Astrocyte (in vitro differentiated cells and primary cell): ENCODE measurements around the gene SORT1. TPM values are rescaled to one million over a fixed set of nuclear protein-coding genes. Genes with fewer than 3 reads are reported as not detected.

Experiments used
- DNase-seq: peaks from one replicate; pipeline ENCODE4 v3.0.0-alpha.2; 2010; ENCODE audit warnings: low read depth
- FAIRE-seq: peaks from 2 replicates; lab custom pipeline; 2011; peaks lifted over from hg19 to GRCh38; lab: Jason Lieb, UNC
- H2AFZ ChIP-seq: 2 replicates; pipeline ENCODE4 v1.6.0; 2012; ENCODE audit warnings: low read depth, low read length, inconsistent platforms
- H3K27ac ChIP-seq: 2 replicates; pipeline ENCODE4 v1.5.1; 2011; ENCODE audit warnings: low read depth, low read length, inconsistent platforms
- H3K27me3 ChIP-seq: 2 replicates; pipeline ENCODE4 v1.6.0; 2011; ENCODE audit warnings: low read length, inconsistent platforms; ENCODE audit not compliant: insufficient read depth
- H3K36me3 ChIP-seq: 2 replicates; pipeline ENCODE4 v1.5.1; 2011; ENCODE audit warnings: low read length, inconsistent platforms; ENCODE audit not compliant: insufficient read depth
- H3K4me1 ChIP-seq: 2 replicates; pipeline ENCODE4 v1.5.1; 2011; ENCODE audit warnings: low read length, inconsistent platforms; ENCODE audit not compliant: insufficient read depth
- H3K4me2 ChIP-seq: 2 replicates; pipeline ENCODE4 v1.6.0; 2012; ENCODE audit warnings: low read length, inconsistent platforms
- H3K4me3 ChIP-seq: 2 replicates; pipeline ENCODE4 v1.5.1; 2011; ENCODE audit warnings: low read depth, mild to moderate bottlenecking, low read length, inconsistent platforms; ENCODE audit not compliant: insufficient read depth
- H3K79me2 ChIP-seq: 2 replicates; pipeline ENCODE4 v1.6.0; 2012; ENCODE audit warnings: mild to moderate bottlenecking, low read length, inconsistent platforms; ENCODE audit not compliant: insufficient read depth
- H3K9ac ChIP-seq: 2 replicates; pipeline ENCODE4 v1.6.0; 2012; ENCODE audit warnings: mild to moderate bottlenecking, low read length, inconsistent platforms
- H3K9me3 ChIP-seq: 2 replicates; pipeline ENCODE4 v1.5.1; 2012; ENCODE audit warnings: low read depth, mild to moderate bottlenecking, low read length, inconsistent platforms; ENCODE audit not compliant: insufficient read depth
- H4K20me1 ChIP-seq: 2 replicates; pipeline ENCODE4 v1.6.0; 2012; ENCODE audit warnings: low read length, inconsistent platforms; ENCODE audit not compliant: insufficient read depth
- H3K27ac Mint-ChIP-seq: one replicate; pipeline ENCODE4 v1.8.0; 2021; ENCODE audit warnings: mild to moderate bottlenecking, mixed read lengths; ENCODE audit not compliant: unreplicated experiment
- H3K27me3 Mint-ChIP-seq: one replicate; pipeline ENCODE4 v1.8.0; 2021; ENCODE audit warnings: low read depth, mixed read lengths; ENCODE audit not compliant: unreplicated experiment
- H3K36me3 Mint-ChIP-seq: one replicate; pipeline ENCODE4 v1.8.0; 2021; ENCODE audit warnings: low read depth, mixed read lengths; ENCODE audit not compliant: unreplicated experiment
- H3K4me1 Mint-ChIP-seq: one replicate; pipeline ENCODE4 v1.8.0; 2021; ENCODE audit warnings: low read depth, mixed read lengths; ENCODE audit not compliant: unreplicated experiment
- H3K4me3 Mint-ChIP-seq: one replicate; pipeline ENCODE4 v1.8.0; 2021; ENCODE audit warnings: mild to moderate bottlenecking, moderate library complexity, mixed read lengths; ENCODE audit not compliant: unreplicated experiment
- H3K9me3 Mint-ChIP-seq: one replicate; pipeline ENCODE4 v1.8.0; 2021; ENCODE audit warnings: mild to moderate bottlenecking, mixed read lengths; ENCODE audit not compliant: unreplicated experiment
- EZH2 ChIP-seq: IDR thresholded peaks from 2 replicates; pipeline ENCODE4 v1.6.1; 2012; ENCODE audit warnings: mild to moderate bottlenecking, low read length, inconsistent platforms; ENCODE audit not compliant: insufficient read depth
- total RNA-seq: library from RNA; stranded (reverse); gene quantifications from 2 replicates; pipeline ENCODE4 v1.2.1, GENCODE V29; 2021
- TF ChIP-seq, protein P1 (sequence below): IDR thresholded peaks from 2 replicates; pipeline ENCODE4 v1.5.1; 2011; ENCODE audit warnings: low read depth, mild to moderate bottlenecking, inconsistent platforms, low read length, moderate library complexity; ENCODE audit not compliant: insufficient read depth

Gene SORT1
- total RNA-seq, 1 donor from 2014 or later = 135 TPM

DNA sequence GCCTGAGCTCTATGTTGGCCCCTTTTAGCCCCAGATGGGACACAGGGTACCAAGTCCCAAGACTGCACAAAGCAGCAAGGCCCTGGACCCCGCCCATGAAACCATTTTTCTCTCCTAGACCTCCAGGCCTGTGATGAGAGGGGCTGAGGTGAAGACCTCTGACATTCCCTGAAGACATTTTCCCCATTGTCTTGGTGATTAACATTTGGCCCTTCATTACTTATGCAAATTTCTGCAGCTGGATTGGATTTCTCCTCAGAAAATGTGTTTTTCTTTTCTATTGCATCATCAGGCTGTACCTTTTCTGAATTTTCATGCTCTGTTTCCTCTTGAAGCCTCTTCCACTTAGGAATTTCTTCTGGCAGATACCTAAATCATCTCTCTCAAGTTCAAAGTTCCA is 36.8 kb upstream of the SORT1 start:
- Histone ChIP-seq H3K27ac (no peak overlapping the region), H2AFZ (no peak overlapping the region), H3K4me3 (no peak overlapping the region), H3K4me1 (peaks cover 11% of the 10 kb centered on the region), H3K36me3 (no peaks in the 10 kb centered on the region), H3K27me3 (no peaks in the 10 kb centered on the region), H3K79me2 (no peaks in the 10 kb centered on the region), H3K4me2 (no peak overlapping the region), H3K9ac (no peak overlapping the region), H4K20me1 (no peaks in the 10 kb centered on the region), H3K9me3 (no peaks in the 10 kb centered on the region)
- H3K27me3 Mint-ChIP-seq = no peaks in the 10 kb centered on the region
- TF ChIP-seq, protein P1, sequence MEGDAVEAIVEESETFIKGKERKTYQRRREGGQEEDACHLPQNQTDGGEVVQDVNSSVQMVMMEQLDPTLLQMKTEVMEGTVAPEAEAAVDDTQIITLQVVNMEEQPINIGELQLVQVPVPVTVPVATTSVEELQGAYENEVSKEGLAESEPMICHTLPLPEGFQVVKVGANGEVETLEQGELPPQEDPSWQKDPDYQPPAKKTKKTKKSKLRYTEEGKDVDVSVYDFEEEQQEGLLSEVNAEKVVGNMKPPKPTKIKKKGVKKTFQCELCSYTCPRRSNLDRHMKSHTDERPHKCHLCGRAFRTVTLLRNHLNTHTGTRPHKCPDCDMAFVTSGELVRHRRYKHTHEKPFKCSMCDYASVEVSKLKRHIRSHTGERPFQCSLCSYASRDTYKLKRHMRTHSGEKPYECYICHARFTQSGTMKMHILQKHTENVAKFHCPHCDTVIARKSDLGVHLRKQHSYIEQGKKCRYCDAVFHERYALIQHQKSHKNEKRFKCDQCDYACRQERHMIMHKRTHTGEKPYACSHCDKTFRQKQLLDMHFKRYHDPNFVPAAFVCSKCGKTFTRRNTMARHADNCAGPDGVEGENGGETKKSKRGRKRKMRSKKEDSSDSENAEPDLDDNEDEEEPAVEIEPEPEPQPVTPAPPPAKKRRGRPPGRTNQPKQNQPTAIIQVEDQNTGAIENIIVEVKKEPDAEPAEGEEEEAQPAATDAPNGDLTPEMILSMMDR = no peak
- TF ChIP-seq EZH2 = no peak
- no peak overlapping the region for H3K27ac Mint-ChIP-seq
- H3K9me3 Mint-ChIP-seq = peaks cover 4% of the 10 kb centered on the region
- no peaks in the 10 kb centered on the region for H3K4me1 Mint-ChIP-seq
- H3K4me3 Mint-ChIP-seq = no peak overlapping the region
- FAIRE-seq (no peak), DNase-seq (no peak)
- H3K36me3 Mint-ChIP-seq = peaks cover 2% of the 10 kb centered on the region

DNA sequence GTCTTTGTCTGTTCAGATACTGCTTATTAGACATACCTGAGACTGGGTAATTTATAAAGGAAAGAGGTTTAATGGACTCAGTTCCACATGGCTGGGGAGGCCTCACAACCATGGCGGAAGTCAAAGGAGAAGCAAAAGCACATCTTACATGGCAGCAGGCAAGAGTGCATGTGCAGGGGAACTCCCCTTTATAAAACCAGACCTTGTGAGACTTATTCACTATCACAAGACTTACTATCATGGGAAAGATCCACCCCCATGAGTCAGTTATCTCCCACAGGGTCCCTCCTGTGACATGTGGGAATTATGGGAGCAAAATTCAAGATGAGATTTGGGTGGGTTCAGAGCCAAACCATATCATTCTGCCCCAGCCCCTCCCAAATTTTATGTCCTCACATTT is 35.6 kb upstream of the SORT1 start:
- TF ChIP-seq EZH2 = no peak
- TF ChIP-seq, protein P1 = no peak
- Mint-ChIP-seq H3K36me3 (peaks cover 2% of the 10 kb centered on the region), H3K27ac (no peak overlapping the region), H3K27me3 (no peaks in the 10 kb centered on the region), H3K4me1 (no peaks in the 10 kb centered on the region), H3K9me3 (peaks cover 4% of the 10 kb centered on the region), H3K4me3 (no peak overlapping the region)
- H3K79me2 ChIP-seq = no peaks in the 10 kb centered on the region
- no peaks in the 10 kb centered on the region for H3K27me3 ChIP-seq
- DNase-seq (no peak), FAIRE-seq (no peak)
- no peak overlapping the region for H3K27ac ChIP-seq
- peaks cover 3% of the 10 kb centered on the region for H3K4me1 ChIP-seq
- no peaks in the 10 kb centered on the region for H3K9me3 ChIP-seq
- no peaks in the 10 kb centered on the region for H3K36me3 ChIP-seq
- H3K4me2 ChIP-seq = no peak overlapping the region
- H2AFZ ChIP-seq = no peak overlapping the region
- no peak overlapping the region for H3K9ac ChIP-seq
- no peak overlapping the region for H3K4me3 ChIP-seq
- H4K20me1 ChIP-seq = no peaks in the 10 kb centered on the region

DNA sequence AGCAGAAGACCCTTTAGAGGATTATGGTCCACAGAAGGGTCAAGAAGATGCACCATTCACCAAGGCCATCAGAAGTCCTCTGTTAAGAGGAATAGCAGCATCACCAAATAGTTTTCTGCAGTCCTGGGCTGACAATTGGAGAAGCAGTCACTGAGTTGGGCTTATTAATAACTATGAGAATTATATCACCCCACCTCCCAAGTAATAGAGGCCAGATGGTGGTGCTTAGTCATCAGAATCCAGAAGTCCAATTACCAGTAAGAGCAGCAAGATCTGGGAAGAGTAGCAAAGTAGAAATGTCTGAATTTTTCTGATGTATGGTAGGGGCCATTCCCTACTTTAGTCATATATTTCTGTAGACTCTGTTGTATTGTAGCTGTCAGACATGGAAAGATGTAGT is 34.6 kb upstream of the SORT1 start:
- FAIRE-seq = no peak

More for the DNA sequence above, 34.6 kb upstream of the SORT1 start:
- no peaks in the 10 kb centered on the region for H3K27me3 Mint-ChIP-seq
- H2AFZ ChIP-seq = no peak overlapping the region
- no peaks in the 10 kb centered on the region for H3K27me3 ChIP-seq
- H3K79me2 ChIP-seq = peaks cover 3% of the 10 kb centered on the region
- no peak overlapping the region for H3K4me2 ChIP-seq
- H3K27ac ChIP-seq = no peak overlapping the region
- no peak overlapping the region for H3K9ac ChIP-seq
- H3K9me3 ChIP-seq = no peaks in the 10 kb centered on the region
- H3K36me3 Mint-ChIP-seq = peaks cover 2% of the 10 kb centered on the region
- no peaks in the 10 kb centered on the region for H3K4me1 Mint-ChIP-seq
- H3K27ac Mint-ChIP-seq = no peak overlapping the region
- no peak overlapping the region for H3K4me3 Mint-ChIP-seq
- no peak overlapping the region for H3K4me3 ChIP-seq
- no peaks in the 10 kb centered on the region for H3K36me3 ChIP-seq
- no peak for DNase-seq
- no peaks in the 10 kb centered on the region for H4K20me1 ChIP-seq
- peaks cover 4% of the 10 kb centered on the region for H3K9me3 Mint-ChIP-seq
- H3K4me1 ChIP-seq = no peaks in the 10 kb centered on the region
- TF ChIP-seq, protein P1 = no peak
- TF ChIP-seq EZH2 = no peak
